Mesenteric fat pad (tissue), 1 donor: ENCODE measurements around the gene KCNS3. TPM values are rescaled to one million over a fixed set of nuclear protein-coding genes. Genes with fewer than 3 reads are reported as not detected.

Source experiments
- total RNA-seq: library from RNA; stranded (reverse); fragmentation: NEBNext Ultra II Directional; extraction: Animal tissue kit (Norgen Biotek cat#: 25700); gene quantifications from one replicate; pipeline ENCODE4 v1.2.1, GENCODE V29; 2021
- donor health status: DM: yes; HTN: yes; CAD: no.

The KCNS3 gene
- total RNA-seq, 1 donor from 2014 or later: 1.1 TPM

Other genes starting within 250 kb of the KCNS3 start
- 10.9 TPM for gene SMC6, start 124.9 kb upstream of the KCNS3 start, total RNA-seq
- 5.1 TPM for gene GEN1, start 124.5 kb upstream of the KCNS3 start, total RNA-seq
- not detected for gene MSGN1, start 62.2 kb upstream of the KCNS3 start, total RNA-seq